HEK293T (cell line): ENCODE data around the gene PRKCE.

Source experiments
- FOXA1 ChIP-seq: fragments of 450-650 bp; IDR thresholded peaks from 2 replicates; pipeline ENCODE4 v1.6.1; 2016; ENCODE audit warnings: mild to moderate bottlenecking
- FOXM1 ChIP-seq: fragments of 450-650 bp; IDR thresholded peaks from 2 replicates; pipeline ENCODE4 v1.6.1; 2017; ENCODE audit warnings: mild to moderate bottlenecking, borderline replicate concordance
- SP1 ChIP-seq: fragments of 450-650 bp; IDR thresholded peaks from 2 replicates; pipeline ENCODE4 v1.6.1; 2017

DNA sequence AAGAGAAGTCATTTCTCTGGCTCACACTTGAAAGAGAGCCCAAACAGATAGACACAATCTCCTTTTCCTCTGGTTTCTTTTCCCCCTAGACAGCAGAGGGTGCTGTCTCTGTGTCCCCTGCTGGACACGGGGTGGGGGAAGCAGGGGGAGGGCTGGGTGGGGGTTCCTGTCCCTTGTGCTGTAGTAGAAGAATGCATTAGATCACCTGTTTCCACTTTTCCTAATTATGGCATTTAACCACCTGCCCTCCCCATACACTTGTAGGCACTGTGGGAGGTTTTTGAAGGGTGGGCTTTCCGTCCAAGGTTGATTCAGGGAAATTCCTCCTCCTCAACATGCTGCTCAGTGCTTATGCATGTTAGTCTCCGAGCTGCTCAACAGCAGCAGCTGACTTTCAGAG lies 439.5 kb downstream of the PRKCE start:
- TF ChIP-seq FOXM1 = no peak
- TF ChIP-seq SP1 = no peak
- no peak for TF ChIP-seq FOXA1
